ENCODE measurements around the gene BORA.
"Not testable (repeated sequence)": the region's sequence is repeated elsewhere in the genome, so short reads cannot be mapped to it uniquely, and the experiment has no call there.

Gene BORA

DNA sequence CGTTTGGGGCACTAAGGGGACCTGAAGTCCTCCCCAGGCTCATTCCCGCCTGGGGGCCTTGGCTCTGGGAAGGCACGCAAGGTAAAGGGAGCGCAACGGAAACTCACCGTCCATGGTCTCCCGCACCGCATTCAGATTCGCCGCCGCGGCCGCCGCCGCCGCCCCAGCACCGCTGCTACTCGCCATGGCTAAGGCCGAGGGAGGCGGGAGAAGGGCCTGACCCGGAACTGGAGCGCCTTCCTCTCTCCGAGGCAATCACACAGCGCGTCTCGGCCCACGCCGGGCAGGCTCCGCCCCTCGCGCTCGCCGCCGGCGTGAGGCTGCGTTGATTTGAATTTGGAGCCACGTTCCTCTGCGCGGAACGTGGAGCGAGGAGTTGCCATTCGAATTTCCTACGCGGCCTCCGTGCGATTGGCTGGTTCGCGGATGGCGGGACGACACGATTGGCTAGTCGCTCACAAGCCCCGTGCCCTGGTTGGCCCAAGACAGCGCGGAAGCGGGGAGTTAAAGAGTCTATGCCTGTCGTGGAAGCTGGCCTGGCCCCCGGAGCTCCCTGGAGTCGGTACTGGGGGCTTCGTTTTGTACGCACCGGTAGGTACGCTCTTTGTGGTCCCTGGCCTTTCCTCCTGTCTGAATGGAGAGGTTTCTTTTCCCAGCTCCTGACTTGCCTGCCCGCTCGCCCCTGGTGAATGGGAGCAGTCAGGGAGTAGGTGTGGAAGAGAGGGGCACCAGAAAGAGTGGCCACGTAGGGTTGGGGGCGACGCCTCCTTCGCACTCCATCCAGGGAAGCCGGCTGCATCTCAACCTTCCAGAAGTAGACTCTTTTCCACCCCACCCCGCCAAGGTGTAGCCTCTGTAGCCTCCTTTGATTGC is at the start of gene BORA, which contains the start of gene MZT1:
Gene BORA (plus strand): TSS at position 507 of the 873 bp plus-strand sequence. CDS start 1,018 bp downstream, outside the sequence.
Gene MZT1 (minus strand): TSS at position 213 of the 873 bp plus-strand sequence. CDS start 27 bp downstream, at position 186.
- DNase-seq: peak; percentile 88 to 91

DNA sequence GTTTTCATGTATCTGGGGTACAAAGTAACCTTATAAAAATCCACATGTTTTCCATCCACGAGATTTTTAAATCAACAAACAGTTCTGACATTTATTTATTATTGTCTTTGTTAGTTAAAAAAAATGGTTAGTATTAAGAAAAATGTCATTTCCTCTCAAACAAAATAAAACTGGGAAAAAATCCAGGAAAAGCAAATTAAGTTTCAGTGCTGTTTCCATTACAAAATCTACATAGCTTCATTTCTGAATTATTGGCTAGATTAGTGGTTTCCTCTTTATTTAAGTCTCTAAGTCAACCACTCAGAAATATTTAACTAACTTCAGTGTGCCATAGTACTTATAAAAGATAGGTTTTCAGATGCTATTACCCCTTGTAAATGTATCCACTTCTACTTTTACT is 49.4 kb upstream of the BORA start:
- no peak for DNase-seq

DNA sequence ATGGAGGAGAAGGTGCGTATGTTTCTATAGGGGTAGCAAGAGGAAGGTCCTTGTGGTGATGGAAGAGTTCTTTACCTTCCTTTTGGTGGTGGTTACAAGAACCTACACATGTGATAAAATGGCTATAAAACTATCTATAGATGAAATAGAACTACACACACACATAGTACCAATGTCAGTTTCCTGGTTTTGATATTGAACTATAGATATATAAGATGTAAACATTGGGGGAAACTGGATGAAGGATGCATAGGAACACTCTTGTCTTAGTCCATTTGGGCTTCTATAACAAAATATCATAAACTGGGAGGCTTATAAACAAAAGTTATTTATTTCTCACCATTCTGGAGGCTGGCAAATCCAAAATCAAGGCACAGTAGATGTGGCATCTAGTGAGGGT is 47.4 kb upstream of the BORA start:
- DNase-seq: no peak

DNA sequence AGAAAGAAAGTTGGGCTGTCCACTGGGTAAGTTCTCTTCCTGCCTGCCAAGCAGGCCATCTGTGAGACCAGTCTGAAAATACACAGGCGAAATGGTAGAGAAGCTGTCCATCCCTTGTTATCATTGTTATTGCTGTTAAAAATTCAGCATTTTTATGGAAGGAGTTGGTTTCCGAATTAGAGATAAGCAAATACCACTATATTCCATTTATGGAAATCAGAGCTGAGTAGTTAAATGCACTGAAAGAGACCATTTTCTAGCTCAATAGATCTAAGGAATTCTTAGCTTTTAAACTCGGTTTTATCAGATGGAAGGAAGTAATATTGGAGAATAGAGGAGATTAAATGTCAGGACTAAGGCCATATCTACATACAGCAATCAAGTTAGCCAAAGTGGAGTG is 41.0 kb upstream of the BORA start:
- no peak for DNase-seq

DNA sequence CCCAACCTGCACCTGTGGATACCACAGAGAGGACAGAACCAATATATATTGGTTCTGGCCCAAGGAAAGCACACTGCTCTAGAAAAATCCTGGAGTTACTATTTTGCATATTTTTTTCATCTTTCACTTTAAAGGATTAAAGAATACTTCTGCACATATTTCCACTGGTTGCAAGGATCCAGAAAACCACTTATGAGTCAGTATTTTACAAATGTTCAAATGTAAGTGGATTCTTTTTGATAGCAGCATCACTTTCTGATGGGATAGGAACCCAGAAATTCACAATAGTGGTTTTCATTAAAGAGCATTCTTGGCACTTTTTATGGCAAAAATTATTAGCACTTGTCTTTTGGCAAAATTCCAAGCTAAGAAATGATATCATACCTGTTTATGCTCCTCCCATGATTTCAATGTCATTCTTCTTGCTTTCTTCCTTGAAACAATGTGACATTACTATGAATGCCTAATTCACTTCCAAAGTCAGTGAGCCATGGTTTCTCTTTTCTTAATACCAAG is 38.5 kb upstream of the BORA start:
- DNase-seq: no peak

DNA sequence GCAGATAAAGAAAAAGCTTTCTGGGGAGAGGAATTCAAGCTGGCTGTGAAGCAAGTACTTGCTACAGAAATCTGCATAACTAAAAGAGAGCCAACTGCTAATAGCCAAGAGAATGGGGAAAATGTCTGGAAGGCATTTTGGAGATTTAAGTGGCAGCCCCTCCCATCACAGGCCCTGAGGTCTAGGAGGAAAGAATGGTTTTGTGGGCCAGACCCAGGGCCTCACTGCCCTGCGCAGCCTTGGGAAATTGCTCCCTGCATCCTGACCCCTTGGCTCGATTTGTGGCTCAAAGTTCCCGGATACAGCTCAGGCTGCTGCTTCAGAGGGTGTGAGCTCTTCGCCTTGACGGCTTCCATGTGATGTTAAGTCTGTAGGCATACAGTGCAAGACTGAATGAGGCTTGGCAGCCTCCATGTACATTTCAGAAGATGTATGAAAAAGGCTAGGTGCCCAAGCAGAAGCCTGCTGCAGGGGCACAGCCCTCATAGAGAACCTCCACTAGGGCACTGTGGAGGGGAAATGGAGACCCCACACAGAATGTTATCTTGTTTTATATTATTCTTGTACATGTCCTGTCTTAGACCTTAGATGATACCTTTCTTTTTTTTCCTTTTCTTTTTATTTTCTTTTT is 34.7 kb upstream of the BORA start:
- DNase-seq: no peak

DNA sequence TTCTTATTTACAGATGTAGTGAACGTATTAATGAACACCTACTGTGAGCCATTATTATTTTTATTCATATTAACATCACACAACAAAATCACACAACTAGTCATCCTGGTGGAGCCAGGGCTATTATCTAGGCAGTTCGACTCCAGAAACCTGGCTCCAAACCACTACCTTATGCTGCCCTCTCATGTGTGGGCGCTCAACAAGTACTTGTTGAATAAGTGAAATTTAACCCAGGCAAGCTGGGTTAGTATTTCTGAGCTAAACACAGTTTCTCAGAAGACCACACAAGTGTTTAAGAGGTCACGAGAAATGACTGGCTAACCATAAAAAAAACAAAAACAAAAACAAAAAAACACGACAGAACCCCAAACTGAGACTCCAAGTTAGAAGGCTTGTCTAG is 33.9 kb upstream of the BORA start:
- DNase-seq: no peak

DNA sequence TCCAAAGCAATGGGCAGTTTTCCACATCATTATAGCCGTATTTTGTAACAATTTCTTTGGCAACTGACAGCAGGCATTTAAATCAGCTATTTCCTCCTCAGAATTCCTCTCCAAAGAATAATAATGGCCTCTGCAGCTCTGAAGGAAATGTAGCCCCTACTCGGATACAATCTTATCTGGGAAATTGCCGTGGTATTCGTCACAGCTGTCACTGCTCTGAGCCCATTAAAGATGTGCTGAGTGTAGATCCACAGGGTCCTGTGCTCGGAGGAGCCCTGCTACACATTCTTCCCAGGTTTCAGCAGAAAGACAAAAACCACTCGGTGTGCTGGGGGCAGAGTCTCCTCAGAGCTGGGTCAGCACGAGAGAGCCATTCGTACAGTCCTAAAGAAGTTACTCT is 33.4 kb upstream of the BORA start:
- DNase-seq: no peak

DNA sequence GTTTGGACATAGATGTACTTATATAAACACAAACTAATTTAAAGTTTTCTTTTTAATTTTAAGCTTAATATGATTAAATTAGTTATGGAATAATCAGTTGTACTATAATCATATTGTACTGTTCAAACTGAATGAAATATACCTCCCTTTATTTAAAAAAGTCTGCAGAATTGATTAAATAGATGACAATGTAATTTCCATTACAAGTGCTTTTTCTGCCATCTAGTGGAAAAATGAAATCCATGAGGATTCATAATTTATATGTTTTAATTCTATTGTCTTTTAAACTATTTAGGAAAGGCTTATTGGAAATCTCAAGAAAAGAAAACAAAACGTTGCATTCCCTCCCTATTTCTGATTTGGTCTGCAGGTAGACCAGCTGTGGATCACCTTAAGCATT is 31.1 kb upstream of the BORA start:
- no peak for DNase-seq

DNA sequence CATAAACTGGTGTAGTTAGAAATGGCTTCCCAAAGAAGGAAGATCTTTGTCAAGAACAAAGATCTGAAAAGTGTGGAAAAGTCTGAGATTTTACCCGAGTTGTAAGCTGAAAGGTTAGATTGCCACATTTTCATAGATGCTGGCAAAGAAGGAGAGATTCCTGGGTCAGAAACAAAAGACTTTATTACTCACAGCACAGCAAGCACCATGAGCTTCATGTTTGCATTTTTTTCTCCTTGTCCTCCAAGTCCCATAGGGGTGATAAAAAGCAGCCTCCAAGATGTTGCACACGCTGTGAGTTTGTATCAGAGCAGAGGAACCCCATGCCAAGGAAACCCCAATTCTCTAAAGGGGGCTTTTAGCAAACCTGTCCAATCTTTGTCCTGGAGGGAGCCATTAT is 29.6 kb upstream of the BORA start:
- no peak for DNase-seq

DNA sequence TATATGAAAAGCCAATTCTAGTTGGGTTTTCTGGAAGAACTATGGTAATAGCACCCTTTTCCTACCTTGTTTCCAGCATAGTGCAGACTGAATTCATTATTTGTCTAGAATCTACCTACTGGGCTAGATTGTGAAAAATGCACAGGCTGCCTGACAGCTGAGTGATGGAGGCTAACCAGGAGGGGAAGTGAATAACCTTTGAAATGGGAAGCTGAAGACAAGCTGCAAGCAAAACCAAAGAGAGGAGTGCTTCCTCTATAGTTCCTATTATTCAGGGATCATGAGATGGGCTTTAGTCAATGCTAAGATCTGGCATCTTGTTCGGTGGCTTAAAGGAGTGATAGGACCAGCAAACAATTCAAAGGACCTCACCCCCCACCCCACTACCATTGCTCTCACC is 27.2 kb upstream of the BORA start:
- no peak for DNase-seq

DNA sequence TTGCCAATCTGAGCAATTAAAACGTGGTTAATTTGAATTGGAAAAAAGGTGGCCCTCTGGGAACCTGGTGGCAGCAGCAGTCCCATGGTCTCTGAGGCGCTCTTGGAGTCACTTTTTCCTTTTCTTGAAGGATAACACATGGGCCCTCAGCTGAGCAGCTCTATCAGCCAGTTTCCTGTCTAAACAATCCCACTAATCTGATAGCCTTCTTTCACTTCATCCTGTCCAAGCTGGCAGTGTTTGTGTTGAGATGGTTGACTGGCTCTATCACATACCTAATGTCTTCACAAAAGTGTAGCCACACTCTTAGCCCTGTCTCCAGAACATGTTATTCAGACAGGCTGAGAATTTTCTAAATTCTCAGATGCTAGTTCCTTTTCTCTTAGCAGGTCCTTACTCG is 10.9 kb upstream of the BORA start:
- DNase-seq: no peak

DNA sequence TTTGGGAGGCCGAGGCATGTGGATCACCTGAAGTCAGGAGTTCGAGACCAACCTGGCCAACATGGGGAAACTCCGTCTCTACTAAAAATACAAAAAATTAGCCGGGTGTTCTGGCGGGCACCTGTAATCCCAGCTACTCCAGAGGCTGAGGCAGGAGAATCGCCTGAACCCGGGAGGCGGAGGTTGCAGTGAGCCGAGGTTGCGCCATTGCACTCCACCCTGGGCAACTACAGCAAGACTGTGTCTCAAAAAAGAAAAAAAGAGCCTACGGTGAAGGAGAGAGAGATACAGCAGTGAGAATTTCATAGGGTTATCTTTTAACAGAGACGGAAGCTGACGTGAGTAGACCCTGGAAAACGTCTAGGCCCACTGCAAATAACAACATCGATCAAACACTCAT is 1.5 kb upstream of the BORA start:
- not testable (repeated sequence) for DNase-seq

DNA sequence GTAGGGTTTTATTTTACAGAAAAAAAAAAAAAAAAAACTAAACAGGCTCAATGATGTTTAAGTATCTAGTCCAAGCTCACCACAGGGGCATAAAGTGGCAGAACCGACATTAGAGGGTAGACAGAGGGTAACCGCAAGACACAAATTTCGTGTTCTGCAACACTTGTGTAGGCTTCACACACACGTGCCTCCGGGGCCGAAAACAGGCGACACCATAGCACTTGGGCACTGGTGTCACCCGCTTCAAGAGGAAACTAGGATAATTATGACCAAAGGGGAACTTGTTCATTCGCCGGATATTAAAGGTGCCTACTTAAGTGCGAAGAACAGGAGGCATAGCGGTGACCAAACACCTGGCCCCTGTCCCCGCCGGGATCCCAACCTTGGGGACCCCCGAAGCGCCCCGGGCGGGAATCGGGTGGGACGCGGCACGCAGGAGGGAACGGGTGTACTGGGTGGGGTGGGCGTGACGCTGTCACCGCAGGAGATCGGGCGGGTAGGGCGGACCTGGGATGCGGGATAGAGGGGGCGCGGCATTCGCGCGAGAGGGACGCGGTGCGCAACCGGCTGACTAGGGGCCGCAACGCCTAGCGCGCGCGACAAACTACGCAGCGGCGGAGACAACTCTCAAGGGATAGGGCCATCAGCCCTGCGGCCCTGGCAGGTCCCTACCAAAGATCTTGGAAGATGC is 852 bp upstream of the BORA start:
- peak; percentile 25 to 28 for DNase-seq

DNA sequence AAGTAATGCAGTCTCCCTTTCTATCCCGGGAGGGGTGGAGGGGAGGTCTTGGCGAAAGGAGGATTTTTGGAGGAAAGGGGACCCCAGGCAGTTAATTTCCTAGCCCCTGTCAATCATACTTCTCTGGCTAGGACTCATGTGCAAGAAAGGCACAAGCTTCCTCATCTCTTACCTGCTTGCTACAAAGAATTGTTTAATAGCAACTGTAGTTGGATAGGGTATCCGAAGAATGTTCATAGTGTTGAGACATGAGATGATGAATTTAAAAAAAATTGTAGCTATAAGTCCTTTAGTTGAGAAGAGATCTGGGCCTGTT is 525 bp downstream of the BORA start:
- DNase-seq: no peak

DNA sequence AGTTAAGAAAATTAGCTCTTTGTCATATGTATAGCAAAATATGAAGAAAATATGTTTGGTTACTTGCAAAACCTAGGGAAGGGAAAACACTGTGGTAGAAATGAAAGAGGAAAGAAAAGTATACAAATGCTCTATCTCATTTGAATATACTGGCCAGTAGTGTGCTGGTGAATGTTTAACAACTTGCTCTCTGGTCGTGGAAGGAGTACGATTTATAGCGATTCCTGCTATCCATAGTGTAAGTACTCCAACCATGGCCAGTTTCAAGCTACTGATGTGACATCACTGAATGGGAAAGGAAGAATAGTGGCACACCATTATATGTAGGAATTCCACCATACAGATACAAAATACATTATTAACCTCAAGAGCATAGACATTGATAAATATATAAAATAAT is 9.3 kb downstream of the BORA start:
- DNase-seq: no peak

DNA sequence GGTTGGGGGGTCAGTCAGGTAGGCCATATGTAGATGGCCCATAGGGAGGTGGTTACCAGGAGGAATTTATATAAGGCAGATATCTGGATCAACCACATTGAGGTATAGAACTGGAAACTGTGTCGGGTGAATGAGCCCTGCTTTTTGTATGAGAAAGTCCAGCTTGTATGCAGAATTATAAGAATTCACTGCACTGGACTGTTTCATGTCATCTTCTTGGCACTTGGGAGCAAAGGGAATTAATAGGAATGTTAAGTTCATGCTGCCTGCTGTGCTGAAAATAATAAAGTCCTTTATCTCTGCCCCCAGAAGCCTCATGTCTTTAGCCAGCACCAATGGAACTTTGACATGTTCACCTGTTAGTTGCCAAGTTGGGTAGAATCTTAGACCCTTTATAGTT is 12.3 kb downstream of the BORA start:
- DNase-seq: no peak

DNA sequence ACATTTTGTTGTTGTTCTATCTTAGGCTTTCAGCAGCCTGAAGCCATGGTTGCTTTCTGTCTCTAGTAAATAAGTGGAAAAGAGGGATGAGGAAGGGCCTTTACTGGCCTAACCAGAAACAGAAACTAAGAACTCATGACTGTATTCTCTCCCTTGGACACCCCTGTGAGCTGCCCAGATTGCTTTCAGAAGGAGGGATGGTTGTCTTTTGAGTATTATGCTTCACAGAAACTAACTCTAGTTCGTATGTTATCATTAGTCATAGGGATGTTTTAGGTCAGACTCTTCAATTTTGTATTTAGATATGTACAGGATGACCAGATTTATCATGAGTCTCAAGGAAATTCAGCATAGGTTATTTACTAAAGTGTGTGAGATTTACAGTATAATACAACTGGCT is 17.5 kb downstream of the BORA start:
- DNase-seq: no peak

DNA sequence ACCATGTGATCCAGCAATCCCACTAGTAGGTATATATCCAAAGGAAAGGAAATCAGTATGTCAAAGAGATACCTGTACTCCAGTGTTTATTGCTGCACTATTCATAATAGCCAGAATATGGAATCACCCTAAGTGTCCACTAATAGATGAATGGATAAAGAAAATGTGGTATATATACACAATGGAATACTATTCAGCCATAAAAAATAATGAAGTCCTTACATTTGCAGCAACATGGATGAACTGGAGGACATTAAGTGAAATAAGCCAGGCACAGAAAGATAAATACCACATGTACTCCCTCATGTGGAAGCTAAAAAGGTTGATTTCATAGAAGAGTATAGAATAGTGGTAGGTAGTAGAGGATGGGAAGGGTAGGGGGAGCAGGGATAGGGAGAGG is 23.5 kb downstream of the BORA start:
- no peak for DNase-seq

DNA sequence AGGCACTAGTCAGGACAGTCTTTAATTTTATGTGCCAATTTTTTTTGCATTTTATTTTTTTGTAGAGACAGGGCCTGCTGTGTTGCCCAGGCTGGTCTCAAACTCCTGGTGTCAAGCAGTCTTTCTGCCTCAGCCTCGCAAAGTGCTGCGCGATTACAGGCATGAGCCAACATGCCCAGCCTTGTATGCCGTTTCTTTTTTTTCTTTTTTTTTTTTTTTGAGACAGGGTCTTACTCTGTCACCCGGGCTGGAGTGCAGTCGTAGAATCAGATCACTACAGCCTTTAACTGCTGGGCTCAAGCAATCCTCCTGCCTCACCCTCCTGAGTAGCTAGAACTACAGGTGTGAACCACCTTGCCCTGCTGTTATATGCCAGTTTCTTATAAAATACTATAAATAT is 26.4 kb downstream of the BORA start:
- DNase-seq: no peak

DNA sequence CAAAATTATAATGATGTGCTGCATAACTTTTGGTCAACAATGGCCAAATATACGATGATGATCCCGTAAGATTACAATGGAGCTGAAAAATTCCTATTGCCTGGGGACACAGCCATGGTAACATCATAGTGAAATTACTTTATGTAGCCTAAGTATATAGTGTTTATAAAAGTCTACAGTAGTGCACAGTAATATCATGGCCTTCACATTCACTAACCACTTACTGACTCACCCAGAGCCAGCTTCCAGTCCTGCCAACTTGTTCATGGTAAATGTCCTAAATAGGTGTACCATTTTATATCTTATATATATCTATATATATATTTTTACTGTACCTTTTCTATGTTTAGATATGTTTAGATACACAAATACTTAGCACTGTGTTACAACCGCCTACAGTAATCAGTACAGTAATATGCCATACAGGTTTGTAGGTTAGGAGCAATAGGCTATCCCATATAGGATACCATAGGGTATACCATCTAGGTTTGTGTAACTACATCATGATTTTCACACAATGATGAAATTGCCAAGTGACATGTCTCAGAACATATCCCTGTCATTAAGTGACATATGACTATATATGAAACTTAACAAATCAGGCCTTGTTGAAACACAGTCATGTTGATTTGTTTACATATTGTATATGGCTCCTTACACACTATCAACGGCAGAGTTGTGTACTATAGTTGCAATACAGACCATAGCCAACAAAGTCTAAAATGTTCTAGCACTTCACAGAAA is 30.2 kb downstream of the BORA start:
- no peak for DNase-seq

DNA sequence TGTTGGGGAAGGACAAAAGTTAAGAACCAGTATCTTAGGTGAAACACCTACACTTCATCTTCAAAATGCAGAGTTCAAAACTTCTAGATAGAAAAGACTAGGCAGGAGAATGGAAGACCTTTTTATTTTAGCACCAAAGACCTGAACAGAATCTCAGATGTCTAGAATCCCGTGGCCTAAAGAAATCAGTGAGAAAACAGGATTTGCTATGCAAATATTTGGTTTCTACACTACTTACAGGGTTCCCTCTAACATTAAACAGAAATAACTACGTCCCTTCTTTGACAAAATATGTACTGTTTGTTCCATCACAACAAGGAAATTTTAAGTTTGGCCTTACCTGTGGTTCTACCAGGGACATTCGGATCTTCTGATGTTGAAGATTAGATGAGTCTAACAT is 32.5 kb downstream of the BORA start:
- no peak for DNase-seq

DNA sequence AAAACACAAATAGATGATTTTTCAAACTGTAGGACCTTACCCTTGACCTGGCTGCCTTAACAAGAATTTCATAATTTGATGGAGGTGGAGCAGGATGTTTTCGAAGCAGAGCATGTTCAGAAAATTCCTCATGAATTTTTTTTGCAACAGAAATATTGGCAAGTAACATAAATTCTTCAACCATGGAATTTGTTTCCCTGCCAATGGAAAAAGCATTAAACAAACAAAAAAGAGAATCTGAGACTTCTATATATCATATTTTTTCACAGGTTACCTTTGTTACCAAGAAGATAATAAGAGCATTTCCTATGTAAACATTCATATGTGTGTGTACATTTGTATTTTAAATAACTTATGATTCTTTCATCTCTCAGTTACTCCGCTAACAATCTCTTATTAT is 35.7 kb downstream of the BORA start:
- DNase-seq: no peak
